HepG2 (cell line): Measurements from ENCODE around the gene FBXW12.

Source experiments
- ELF1 ChIP-seq: sonication (generic); formaldehyde crosslinking; IDR thresholded peaks from 2 replicates; pipeline ENCODE4 v1.4.0; 2020; ENCODE audit warnings: missing genetic modification reagents
- TAF1 ChIP-seq: sonication (generic); formaldehyde crosslinking; IDR thresholded peaks from 2 replicates; pipeline ENCODE4 v1.4.0; 2020; ENCODE audit warnings: missing genetic modification reagents
- TF ChIP-seq, protein P1 (sequence below): sonication (generic); formaldehyde crosslinking; IDR thresholded peaks from 2 replicates; pipeline ENCODE4 v1.5.0; 2020; ENCODE audit warnings: mild to moderate bottlenecking, missing genetic modification reagents, moderate library complexity

DNA sequence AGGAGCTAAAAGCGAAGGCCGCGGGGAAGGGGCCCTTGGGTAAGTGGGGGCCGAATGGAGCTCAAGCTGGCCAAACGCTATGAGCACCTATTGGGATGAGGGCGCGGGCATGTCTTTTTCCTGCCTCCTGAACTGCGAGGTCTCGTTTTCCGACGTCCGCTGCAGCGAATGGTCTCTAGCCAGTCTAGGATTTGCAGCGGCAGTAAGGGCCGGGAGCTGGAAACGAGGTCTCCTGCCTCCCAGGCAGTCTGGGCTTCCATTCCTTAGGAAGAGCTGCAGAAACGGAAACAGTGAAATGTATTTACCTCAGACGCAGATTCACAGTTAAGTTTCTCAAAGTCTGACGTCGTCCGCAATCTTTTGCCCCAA is 68.6 kb downstream of the FBXW12 start:
- TF ChIP-seq, protein P1, sequence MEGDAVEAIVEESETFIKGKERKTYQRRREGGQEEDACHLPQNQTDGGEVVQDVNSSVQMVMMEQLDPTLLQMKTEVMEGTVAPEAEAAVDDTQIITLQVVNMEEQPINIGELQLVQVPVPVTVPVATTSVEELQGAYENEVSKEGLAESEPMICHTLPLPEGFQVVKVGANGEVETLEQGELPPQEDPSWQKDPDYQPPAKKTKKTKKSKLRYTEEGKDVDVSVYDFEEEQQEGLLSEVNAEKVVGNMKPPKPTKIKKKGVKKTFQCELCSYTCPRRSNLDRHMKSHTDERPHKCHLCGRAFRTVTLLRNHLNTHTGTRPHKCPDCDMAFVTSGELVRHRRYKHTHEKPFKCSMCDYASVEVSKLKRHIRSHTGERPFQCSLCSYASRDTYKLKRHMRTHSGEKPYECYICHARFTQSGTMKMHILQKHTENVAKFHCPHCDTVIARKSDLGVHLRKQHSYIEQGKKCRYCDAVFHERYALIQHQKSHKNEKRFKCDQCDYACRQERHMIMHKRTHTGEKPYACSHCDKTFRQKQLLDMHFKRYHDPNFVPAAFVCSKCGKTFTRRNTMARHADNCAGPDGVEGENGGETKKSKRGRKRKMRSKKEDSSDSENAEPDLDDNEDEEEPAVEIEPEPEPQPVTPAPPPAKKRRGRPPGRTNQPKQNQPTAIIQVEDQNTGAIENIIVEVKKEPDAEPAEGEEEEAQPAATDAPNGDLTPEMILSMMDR (CRISPR knock-in tag), result no peak
- TF ChIP-seq TAF1 (CRISPR knock-in tag) (no peak), ELF1 (CRISPR knock-in tag) (no peak)
